Parathyroid adenoma (tissue), 2 donors: ENCODE measurements around the gene SLC9A3.

Experiments
- H2AFZ ChIP-seq: fragments of 300-600 bp; sonication (generic); one replicate; pipeline ENCODE4 v1.7.0; 2017; ENCODE audit warnings: antibody characterized with exemption, mild to moderate bottlenecking
- H3K27ac ChIP-seq: fragments of 300-600 bp; sonication (generic); one replicate; pipeline ENCODE4 v1.7.0; 2017
- H3K27me3 ChIP-seq: fragments of 300-600 bp; sonication (generic); one replicate; pipeline ENCODE4 v1.7.0; 2017; ENCODE audit warnings: low read length; ENCODE audit not compliant: control insufficient read depth, insufficient read depth
- H3K36me3 ChIP-seq: fragments of 300-600 bp; sonication (generic); one replicate; pipeline ENCODE4 v1.7.0; 2017; ENCODE audit warnings: low read length; ENCODE audit not compliant: control insufficient read depth, insufficient read depth
- H3K4me1 ChIP-seq: fragments of 300-600 bp; sonication (generic); one replicate; pipeline ENCODE4 v1.7.0; 2017; ENCODE audit warnings: control low read depth
- H3K4me2 ChIP-seq: fragments of 300-600 bp; sonication (generic); one replicate; pipeline ENCODE4 v1.7.0; 2017; ENCODE audit warnings: low read length
- H3K4me3 ChIP-seq: fragments of 300-600 bp; sonication (generic); one replicate; pipeline ENCODE4 v1.7.0; 2017; ENCODE audit warnings: low read depth, low read length
- H3K79me2 ChIP-seq: fragments of 300-600 bp; sonication (generic); one replicate; pipeline ENCODE4 v1.7.0; 2017; ENCODE audit warnings: control low read depth
- H3K9ac ChIP-seq: fragments of 300-600 bp; sonication (generic); one replicate; pipeline ENCODE4 v1.7.0; 2017; ENCODE audit warnings: mild to moderate bottlenecking
- H3K9me3 ChIP-seq: fragments of 300-600 bp; sonication (generic); one replicate; pipeline ENCODE4 v1.7.0; 2017; ENCODE audit warnings: low read length; ENCODE audit not compliant: control insufficient read depth
- TF ChIP-seq, protein P1 (sequence below): fragments of 300-600 bp; sonication (generic); IDR thresholded peaks from one replicate; pipeline ENCODE4 v1.7.0; 2017; ENCODE audit warnings: antibody characterized with exemption, mild to moderate bottlenecking
- donor health status: primary hyperparathyroidism.

The SLC9A3 gene

DNA sequence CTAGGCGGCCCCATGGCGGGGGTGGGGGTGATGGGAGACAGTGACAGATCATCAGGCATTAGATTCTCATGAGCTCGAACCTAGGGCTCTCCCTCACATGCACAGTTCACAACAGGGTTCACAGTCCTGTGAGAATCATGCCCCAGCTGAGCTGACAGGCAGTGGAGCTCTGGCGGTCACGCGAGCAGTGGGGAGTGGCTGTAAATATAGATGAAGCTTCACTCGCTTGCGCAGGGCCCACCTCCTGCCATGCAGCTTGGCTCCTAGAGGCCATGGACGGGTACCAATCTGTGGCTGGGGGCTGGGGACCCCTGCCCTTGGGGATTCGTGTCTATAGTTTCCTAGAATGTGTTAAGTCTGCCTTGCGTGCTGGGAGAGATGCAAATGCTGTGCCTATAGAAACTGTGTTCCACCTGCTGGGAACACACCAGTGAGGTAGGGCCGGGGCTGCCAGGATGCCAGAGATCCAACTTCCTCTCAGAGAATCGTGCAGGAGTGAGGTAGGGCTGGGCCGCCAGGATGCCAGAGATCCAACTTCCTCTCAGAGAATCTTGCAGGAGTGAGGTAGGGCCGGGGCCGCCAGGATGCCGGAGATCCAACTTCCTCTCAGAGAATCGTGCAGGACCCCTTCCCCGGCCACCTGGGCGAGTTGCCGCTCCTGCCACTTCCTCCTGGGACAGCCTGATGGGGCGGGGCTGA, 95.3 kb downstream of the SLC9A3 start:
- TF ChIP-seq, protein P1, sequence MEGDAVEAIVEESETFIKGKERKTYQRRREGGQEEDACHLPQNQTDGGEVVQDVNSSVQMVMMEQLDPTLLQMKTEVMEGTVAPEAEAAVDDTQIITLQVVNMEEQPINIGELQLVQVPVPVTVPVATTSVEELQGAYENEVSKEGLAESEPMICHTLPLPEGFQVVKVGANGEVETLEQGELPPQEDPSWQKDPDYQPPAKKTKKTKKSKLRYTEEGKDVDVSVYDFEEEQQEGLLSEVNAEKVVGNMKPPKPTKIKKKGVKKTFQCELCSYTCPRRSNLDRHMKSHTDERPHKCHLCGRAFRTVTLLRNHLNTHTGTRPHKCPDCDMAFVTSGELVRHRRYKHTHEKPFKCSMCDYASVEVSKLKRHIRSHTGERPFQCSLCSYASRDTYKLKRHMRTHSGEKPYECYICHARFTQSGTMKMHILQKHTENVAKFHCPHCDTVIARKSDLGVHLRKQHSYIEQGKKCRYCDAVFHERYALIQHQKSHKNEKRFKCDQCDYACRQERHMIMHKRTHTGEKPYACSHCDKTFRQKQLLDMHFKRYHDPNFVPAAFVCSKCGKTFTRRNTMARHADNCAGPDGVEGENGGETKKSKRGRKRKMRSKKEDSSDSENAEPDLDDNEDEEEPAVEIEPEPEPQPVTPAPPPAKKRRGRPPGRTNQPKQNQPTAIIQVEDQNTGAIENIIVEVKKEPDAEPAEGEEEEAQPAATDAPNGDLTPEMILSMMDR: no peak
- peaks cover 2% of the 10 kb centered on the region for H3K27me3 ChIP-seq
- peaks cover 6% of the 10 kb centered on the region for H3K4me1 ChIP-seq
- H3K4me2 ChIP-seq: no peak overlapping the region
- H3K79me2 ChIP-seq: no peaks in the 10 kb centered on the region
- H3K9ac ChIP-seq: no peak overlapping the region
- no peak overlapping the region for H3K27ac ChIP-seq
- no peak overlapping the region for H3K4me3 ChIP-seq
- no peaks in the 10 kb centered on the region for H3K9me3 ChIP-seq
- H2AFZ ChIP-seq: no peak overlapping the region
- H3K36me3 ChIP-seq: no peaks in the 10 kb centered on the region

DNA sequence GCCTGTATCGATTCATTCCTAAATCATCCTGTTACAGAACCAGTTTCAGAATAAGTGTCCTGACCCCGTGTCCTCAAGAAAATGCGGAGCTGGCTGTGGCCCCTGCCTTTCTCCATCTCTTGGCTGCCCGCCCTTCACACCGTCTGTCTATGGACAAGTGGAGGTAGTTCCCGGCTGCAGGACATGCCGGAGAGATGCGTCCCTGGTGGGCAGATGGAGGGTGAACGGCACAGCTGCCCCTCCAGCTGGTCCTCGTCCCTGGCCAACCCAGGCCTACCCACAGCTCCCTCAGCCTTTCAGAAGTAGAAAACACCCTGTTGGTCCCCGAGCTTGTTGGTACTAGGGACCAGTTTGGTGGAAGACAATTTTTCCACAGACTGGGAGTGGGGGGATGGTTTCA, 96.0 kb downstream of the SLC9A3 start:
- Histone ChIP-seq H3K4me1 (peaks cover 6% of the 10 kb centered on the region), H3K4me2 (no peak overlapping the region), H3K27me3 (peaks cover 2% of the 10 kb centered on the region), H3K79me2 (no peaks in the 10 kb centered on the region), H3K36me3 (no peaks in the 10 kb centered on the region), H3K27ac (no peak overlapping the region), H3K4me3 (no peak overlapping the region), H3K9me3 (no peaks in the 10 kb centered on the region), H2AFZ (no peak overlapping the region), H3K9ac (no peak overlapping the region)
- TF ChIP-seq, protein P1: no peak

DNA sequence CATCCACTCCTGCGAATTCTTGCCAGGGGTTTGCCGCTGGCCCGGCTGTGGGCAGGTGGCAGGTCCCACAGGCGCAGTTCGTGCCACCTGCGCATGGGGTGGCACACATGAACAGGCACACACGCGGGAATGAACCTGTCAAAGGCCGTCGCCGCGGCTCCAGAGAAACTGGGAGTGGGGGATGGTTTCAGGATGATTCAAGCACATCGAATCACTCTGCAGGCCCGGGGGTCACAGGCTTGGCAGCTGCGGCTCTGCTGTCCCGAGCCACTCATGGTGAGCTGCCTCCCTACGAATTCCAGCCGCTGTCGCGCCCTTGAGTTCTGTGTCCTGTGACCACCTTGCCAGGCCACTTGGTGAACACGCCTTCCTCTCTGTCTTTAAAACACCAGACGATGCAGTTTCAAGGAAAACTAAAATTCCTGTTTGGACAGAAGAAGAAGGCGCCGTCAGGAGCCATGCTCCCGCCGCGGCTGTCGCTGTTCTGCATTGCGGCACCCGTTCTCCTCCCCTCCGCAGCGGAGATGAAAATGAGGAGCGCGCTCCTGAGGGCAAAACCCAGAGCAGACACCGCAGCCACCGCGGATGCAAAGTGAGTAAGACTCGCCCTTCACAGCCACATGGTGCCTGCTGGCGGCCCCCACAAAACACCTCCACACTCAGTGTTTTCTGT, 96.7 kb downstream of the SLC9A3 start:
- Histone ChIP-seq H3K27me3 (peaks cover 2% of the 10 kb centered on the region), H2AFZ (no peak overlapping the region), H3K4me3 (no peak overlapping the region), H3K9ac (no peak overlapping the region), H3K4me2 (no peak overlapping the region), H3K36me3 (no peaks in the 10 kb centered on the region), H3K9me3 (no peaks in the 10 kb centered on the region), H3K27ac (no peak overlapping the region), H3K4me1 (peaks cover 5% of the 10 kb centered on the region), H3K79me2 (no peaks in the 10 kb centered on the region)
- TF ChIP-seq, protein P1: no peak

DNA sequence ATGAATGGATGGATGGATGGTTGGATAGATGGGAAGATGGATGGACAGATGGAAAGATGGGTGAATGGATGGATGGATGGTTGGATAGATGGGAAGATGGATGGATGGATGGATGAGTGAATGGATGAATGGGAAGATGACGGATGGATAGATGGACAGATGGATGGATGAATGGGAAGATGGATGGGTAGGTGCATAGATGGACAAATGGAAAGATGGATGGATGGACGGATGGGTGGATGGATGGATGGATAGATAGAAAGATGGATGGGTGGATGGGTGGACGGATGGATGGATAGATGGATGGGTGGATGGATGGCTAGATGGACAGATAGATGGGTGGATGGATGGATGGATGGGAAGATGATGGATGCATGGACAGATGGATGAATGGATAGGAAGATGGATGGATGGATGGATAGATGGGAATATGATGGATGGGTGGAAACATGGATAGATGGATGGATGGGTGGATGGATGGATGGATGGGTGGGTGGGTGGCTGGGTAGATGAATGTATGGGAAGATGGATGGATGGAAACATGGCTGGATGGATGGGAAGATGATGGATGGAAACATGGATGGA, 97.8 kb downstream of the SLC9A3 start:
- no peak overlapping the region for H2AFZ ChIP-seq
- H3K27ac ChIP-seq: no peak overlapping the region
- no peak overlapping the region for H3K4me3 ChIP-seq
- H3K79me2 ChIP-seq: no peaks in the 10 kb centered on the region
- no peak overlapping the region for H3K4me2 ChIP-seq
- H3K9ac ChIP-seq: no peak overlapping the region
- no peaks in the 10 kb centered on the region for H3K36me3 ChIP-seq
- H3K27me3 ChIP-seq: peaks cover 2% of the 10 kb centered on the region
- no peaks in the 10 kb centered on the region for H3K9me3 ChIP-seq
- TF ChIP-seq, protein P1: no peak
- H3K4me1 ChIP-seq: no peaks in the 10 kb centered on the region
